NCI-H1436 treated with DMSO at 0.1 percent for 48 hours (cell line): Measurements from ENCODE around the gene CLTA.
"Not testable (repeated sequence)": the region's sequence is repeated elsewhere in the genome, so short reads cannot be mapped to it uniquely, and the experiment has no call there.

Experiments used
- DNase-seq: peaks from one replicate; lab custom pipeline; 2025; lab: John Stamatoyannopoulos, UW

CLTA gene

GRCh38 chr9:36158917-36159316, 31.8 kb upstream of the CLTA start:
- DNase-seq, result no peak

GRCh38 chr9:36159509-36159908, 31.2 kb upstream of the CLTA start:
- DNase-seq, result not testable (repeated sequence)

GRCh38 chr9:36160126-36160525, 30.6 kb upstream of the CLTA start:
- not testable (repeated sequence) for DNase-seq

- no peak for DNase-seq
These were observed 29.5 kb upstream of the CLTA start for GRCh38 chr9:36161187-36161586.

GRCh38 chr9:36162211-36162738, 28.4 kb upstream of the CLTA start:
- DNase-seq, result no peak

- DNase-seq, result no peak
These were observed 27.5 kb upstream of the CLTA start for GRCh38 chr9:36163049-36163785.

- no peak for DNase-seq
These were observed 26.9 kb upstream of the CLTA start for GRCh38 chr9:36163786-36164170.

GRCh38 chr9:36164372-36164771, 26.3 kb upstream of the CLTA start:
- DNase-seq, result no peak

- DNase-seq, result no peak
These were observed 25.7 kb upstream of the CLTA start for GRCh38 chr9:36164989-36165388.

GRCh38 chr9:36165826-36166167, 24.9 kb upstream of the CLTA start:
- no peak for DNase-seq

- DNase-seq, result peak; percentile 6
These were observed 24.4 kb upstream of the CLTA start for GRCh38 chr9:36166168-36166927.

GRCh38 chr9:36169166-36169565, 21.6 kb upstream of the CLTA start, which contains the start of gene CCIN:
Gene CCIN, plus strand, starts transcription at chr9:36169388. Its CDS starts 115 bp downstream, at chr9:36169503.
- no peak for DNase-seq

- DNase-seq, result no peak
These were observed 21.0 kb upstream of the CLTA start for GRCh38 chr9:36169708-36170107.

GRCh38 chr9:36170531-36170930, 20.2 kb upstream of the CLTA start:
- DNase-seq, result no peak

GRCh38 chr9:36173861-36174260, 16.9 kb upstream of the CLTA start:
- no peak for DNase-seq

GRCh38 chr9:36174271-36174670, 16.4 kb upstream of the CLTA start:
- no peak for DNase-seq

GRCh38 chr9:36174731-36175130, 16.0 kb upstream of the CLTA start:
- no peak for DNase-seq

- not testable (repeated sequence) for DNase-seq
These were observed 15.5 kb upstream of the CLTA start for GRCh38 chr9:36175209-36175608.

GRCh38 chr9:36176496-36176895, 14.2 kb upstream of the CLTA start:
- DNase-seq, result not testable (repeated sequence)

- no peak for DNase-seq
These were observed 13.2 kb upstream of the CLTA start for GRCh38 chr9:36177571-36177970.

GRCh38 chr9:36180243-36180642, 10.5 kb upstream of the CLTA start:
- DNase-seq, result not testable (repeated sequence)

GRCh38 chr9:36187414-36187813, 3.3 kb upstream of the CLTA start:
- DNase-seq, result no peak

GRCh38 chr9:36188212-36188611, 2.5 kb upstream of the CLTA start:
- DNase-seq, result no peak
